PC-3 (cell line): ENCODE measurements around the gene SH3PXD2A.

ENCODE experiments used
- EZH2 ChIP-seq: fragments of 300-600 bp; sonication (generic); IDR thresholded peaks from one replicate; pipeline ENCODE4 v1.6.1; 2017; ENCODE audit warnings: antibody characterized with exemption, mild to moderate bottlenecking, low read length; ENCODE audit not compliant: unreplicated experiment
- EZH2phosphoT487 ChIP-seq: fragments of 300-600 bp; sonication (generic); IDR thresholded peaks from 2 replicates; pipeline ENCODE4 v1.6.1; 2018; ENCODE audit warnings: mild to moderate bottlenecking, antibody characterized with exemption, low read length, borderline replicate concordance
- TF ChIP-seq, protein P1 (sequence below): fragments of 300-600 bp; sonication (generic); conservative IDR thresholded peaks from 2 replicates; pipeline ENCODE4 v1.5.1; 2017; ENCODE audit warnings: antibody characterized with exemption, low read depth, mild to moderate bottlenecking, low read length

DNA sequence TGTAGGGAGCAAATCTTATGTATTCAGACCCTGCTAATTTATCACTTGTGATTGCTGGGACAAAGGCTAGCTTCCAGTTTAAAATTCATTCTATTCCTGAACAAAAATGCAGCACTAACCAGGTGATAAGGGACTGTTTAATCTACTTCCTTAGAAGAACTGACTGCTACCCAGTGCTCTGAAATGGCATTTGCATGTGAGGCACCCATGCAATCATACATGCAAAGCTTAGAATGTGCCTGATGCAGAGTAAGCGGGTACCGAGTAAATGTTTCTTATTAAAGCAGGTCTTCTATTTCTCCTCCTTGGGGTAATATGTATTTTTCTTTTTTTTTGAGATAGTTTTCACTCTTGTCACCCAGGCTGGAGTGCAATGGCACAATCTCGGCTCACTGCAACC lies 307.4 kb downstream of the SH3PXD2A start:
- TF ChIP-seq, protein P1, sequence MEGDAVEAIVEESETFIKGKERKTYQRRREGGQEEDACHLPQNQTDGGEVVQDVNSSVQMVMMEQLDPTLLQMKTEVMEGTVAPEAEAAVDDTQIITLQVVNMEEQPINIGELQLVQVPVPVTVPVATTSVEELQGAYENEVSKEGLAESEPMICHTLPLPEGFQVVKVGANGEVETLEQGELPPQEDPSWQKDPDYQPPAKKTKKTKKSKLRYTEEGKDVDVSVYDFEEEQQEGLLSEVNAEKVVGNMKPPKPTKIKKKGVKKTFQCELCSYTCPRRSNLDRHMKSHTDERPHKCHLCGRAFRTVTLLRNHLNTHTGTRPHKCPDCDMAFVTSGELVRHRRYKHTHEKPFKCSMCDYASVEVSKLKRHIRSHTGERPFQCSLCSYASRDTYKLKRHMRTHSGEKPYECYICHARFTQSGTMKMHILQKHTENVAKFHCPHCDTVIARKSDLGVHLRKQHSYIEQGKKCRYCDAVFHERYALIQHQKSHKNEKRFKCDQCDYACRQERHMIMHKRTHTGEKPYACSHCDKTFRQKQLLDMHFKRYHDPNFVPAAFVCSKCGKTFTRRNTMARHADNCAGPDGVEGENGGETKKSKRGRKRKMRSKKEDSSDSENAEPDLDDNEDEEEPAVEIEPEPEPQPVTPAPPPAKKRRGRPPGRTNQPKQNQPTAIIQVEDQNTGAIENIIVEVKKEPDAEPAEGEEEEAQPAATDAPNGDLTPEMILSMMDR, result no peak
- TF ChIP-seq EZH2phosphoT487 (no peak), EZH2 (no peak)
